HG03575 (cell line): ENCODE results near the gene KCNH8.

Experiments used
- ATAC-seq: cut with Tn5 transposase; IDR thresholded peaks from one replicate; pipeline ENCODE4 v1.9.1; 2021; ENCODE audit not compliant: unreplicated experiment, insufficient number of reproducible peaks, low FRiP score; ENCODE audit errors: extremely low read depth

Gene KCNH8

DNA sequence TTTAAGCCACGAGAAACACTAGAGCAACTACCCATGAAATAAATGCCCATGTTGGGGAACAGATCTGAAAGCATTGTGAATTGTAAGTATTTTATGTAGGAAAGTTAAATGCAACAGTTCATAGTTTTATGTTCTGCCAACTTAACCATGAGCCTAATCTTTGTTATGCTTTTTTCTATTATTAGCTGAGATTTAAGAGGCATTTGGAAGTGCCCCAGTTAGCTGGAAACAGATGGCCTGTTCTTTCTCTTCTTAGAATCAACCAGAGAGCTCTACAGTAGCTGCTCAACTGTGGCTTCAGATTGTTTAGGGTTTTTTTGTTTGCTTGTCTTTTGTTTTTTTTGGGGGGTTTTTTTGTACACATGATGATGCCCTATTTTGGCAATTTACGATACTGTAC lies 284.4 kb downstream of the KCNH8 start:
- no peak for ATAC-seq

DNA sequence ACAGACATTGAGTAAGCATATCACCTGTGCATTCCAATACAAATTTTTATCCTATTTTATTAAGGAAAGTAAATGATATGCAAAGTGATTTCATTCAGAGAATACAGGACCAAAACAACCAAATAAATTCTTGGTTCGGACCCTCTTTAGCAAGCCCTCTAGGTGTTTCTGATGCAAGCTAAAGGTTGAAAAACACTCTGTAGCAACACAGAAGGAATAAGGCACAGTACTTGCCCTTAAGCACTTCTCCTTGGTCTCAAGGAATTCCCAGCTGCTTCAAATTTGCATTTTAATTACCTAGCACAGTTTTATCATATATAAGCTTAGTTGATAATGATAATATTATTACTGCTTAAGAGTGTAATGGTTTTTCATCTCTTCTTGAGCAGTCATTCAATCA lies 288.4 kb downstream of the KCNH8 start:
- no peak for ATAC-seq

DNA sequence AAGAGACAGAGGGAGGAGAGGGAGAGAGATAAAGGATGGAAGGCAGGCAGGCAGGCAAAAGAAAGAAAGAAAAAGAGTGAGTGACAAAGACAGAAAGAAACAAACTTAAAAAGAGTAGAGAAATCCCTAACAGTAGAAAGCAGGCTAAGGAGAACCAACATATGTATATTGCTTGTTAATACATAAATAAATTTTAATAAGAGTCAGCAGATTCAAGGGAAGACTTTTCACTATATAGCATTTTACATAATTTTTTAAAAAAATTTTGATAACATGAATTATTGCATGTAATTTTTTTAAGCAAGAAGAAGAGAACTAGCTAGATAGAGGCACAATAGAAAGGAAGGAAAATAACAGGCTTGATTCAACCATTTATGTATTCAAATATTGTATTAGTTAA lies 291.6 kb downstream of the KCNH8 start:
- ATAC-seq, result no peak

DNA sequence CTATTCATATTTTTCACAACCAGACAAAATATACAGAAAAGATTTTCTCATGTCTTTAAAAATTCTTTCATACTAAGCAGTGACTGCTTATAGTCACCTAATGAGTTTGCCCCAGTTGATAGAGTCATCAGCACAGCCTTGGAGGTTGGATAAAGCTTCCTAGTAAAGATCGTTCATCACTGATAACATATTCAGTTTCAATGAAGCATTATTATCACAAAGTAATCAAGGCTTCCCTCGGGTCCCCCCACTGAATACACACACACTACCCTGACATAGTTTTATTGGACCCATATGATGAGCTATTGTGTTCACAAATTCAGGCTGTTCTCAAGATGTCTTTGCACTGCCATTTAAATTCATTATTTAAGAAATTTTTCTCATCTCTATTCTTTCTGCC lies 297.8 kb downstream of the KCNH8 start:
- no peak for ATAC-seq

DNA sequence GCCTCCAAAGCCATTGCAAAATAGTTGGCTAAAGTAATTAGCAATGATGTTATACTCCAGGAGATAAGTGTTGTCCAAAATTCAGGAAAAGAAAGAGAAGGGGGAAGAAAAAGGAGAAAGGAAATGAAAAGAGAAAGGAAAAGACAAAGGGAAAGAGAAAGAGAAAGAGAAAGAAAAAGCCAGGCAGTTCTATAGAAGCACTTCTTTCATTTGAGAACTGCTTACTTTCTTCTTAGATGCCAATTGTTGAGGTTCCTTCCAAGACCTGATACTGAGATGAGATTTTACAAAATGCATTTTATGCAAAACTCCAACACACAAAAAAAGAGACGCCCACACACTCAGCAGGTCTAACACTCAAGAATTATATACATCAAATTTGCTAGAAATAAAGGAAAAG lies 298.4 kb downstream of the KCNH8 start:
- ATAC-seq, result no peak

DNA sequence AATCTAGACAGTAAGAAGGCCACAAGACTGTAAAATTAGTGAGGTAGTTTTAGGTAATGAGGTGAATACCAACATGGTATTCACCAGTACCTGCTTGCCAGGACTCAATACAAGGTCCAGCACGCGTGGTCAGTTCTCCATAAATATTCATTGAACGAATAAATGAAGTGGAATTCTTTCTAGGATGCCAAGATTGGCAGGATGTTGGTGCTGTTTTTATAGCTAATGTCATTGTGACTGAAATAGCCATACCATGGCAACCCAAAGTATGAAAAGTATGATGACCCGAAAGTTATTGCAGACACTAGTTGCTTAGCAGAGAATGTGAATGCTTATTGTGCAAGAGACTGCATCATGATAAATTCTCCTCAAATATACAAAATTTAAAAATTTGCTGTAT lies 307.2 kb downstream of the KCNH8 start:
- ATAC-seq, result no peak

DNA sequence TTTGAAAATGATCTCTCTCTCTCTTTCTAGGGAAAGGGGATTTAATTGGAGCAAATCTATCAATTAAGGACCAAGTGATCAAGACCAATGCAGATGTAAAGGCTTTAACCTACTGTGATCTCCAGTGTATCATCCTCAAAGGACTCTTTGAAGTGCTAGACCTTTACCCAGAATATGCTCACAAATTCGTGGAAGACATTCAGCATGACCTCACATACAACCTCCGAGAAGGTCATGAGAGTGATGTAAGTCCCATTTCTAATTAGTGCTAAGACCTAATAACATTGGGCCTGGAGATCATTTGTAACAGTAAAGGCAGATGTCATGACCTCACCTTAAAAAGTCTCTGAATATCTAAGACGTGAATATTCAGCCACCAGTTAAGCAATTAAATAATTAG lies 308.4 kb downstream of the KCNH8 start:
- no peak for ATAC-seq

DNA sequence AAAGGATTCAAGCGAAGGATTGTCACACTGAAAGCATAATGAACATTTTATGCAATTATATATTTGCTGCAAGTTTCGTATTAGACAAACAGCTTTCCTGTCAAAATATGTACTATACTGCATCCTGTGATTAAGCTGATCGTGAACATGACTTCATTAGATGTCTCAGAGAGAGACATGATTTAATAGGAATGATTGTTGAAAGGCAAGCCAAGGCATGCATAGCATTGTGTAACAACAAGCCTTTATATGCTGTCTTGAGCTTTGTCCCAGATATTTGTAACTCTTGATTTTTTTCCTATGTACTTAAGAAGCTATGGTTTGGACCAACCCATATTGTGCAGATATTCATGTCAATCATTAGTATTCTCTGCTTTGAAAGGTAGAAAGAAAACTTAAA lies 309.1 kb downstream of the KCNH8 start:
- ATAC-seq, result no peak

DNA sequence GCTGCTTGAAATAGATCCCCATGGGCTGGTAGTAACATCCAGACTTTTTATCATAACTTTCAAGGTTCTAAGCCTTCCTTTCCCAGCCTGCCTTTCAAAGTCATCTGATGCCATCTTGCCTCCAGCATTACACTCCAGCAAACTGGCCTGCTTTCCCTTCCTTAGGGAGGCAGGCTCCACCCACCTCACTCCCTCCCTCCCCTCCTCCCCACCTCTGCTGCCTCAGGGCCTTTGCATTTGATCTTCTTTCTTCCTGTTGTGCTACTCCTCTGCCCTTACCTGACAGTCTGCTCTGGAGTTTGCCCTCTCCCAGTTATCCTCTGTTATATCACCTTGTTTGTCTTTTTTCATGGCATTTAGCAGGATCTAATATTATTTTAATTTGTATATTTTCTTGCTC lies 319.5 kb downstream of the KCNH8 start:
- no peak for ATAC-seq

DNA sequence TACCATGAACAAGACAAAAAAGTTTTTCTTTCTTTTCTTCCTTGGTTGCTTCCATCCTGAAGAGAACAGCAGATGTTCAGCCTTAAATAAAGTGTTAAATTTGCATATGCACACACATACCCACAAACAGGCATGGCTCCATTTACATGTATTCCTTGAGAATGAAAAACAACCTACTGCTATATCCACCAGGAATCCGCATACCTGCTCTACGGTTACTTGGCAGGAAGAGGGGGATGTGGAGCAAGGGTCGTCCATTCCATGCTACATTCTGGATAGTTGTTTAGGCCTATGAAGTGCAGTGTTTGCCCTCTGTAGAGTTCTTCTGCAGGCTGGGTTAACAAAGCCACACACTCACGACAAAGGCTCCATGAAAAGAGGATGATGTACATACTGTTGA lies 322.8 kb downstream of the KCNH8 start:
- ATAC-seq, result no peak

DNA sequence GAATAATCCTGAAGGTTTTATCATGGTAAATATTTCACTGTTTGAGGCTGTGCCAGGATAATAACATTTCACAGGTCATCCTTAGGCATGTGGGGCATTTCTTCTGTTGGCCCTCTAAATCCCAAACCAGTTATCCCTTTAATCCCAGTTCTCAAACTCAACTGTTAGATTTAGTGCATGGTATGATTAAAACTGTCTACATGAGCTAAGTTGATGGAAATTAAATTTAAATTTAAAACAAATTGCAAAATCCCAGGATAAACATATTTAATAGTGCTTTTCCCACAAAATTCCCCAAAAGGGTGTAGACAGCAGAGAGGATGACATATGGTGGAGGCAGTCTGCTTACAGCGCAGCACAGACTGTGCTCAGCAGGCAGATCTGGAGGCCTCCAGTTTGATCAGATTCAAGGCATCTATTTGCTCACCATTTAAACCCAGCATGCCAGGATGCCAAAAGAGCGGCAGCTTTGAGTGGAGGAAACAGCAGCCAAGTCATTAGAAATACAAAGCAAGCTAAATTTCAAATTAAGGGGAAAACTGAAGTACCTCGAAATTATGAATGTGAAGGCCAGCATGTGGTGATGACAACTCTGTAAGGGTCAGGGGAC lies 325.8 kb downstream of the KCNH8 start:
- ATAC-seq, result no peak

DNA sequence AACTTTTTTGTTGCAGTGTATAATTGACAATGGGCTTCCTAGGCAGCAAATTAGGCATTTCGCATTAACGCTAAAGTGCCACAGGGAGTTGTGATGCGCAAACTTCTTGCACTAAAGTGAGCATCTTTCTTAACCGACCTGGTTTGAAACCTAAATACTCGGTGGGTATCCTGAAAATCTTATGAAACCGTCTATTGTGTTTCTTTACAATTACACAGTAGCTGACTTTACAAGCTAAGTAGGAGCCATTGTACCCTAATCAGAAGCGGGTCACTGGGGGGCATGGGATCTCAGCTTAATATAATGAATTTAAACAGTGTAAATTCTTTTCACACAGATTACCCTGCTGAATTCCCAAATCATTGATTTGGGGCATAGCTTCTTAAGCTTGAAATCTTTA lies 328.0 kb downstream of the KCNH8 start:
- ATAC-seq, result no peak

DNA sequence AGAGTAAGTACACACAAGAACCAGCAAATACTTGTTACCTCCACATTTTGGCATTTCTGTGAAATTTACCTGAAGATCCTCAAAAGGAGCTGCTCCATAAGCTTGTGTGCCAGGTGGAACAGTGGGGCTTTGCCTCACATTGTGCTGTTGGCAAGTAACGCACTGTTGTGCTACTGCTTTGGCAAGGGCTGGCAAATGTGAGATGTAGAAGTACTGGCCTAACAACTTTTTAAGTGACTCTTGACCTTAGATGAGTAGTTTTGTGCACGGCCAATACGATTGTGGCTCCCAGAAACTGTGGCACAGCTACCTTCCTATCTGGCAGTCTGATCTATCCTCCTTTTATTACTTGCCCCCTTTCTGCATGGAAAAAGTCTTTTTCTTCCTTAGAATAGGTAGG lies 337.0 kb downstream of the KCNH8 start:
- no peak for ATAC-seq

DNA sequence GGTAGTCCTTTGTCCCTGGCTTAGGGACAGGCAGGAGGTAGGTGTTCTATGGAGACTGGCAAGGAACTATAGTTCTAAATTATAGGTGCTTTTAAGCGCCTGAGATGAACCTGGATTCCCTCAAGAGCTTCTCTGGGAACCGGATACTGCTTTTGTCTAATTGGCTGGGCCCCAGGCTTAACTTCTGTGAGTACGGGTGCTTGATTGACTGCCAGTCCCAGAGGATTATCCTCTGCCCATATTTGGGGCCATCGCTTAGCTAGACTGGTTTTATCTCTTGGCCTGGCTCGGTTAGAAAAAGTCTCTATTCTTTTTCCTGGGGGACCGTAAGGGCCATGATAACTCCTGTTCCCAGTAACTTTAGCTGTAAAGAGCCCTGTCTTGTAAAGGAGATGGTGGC lies 339.1 kb downstream of the KCNH8 start:
- no peak for ATAC-seq

DNA sequence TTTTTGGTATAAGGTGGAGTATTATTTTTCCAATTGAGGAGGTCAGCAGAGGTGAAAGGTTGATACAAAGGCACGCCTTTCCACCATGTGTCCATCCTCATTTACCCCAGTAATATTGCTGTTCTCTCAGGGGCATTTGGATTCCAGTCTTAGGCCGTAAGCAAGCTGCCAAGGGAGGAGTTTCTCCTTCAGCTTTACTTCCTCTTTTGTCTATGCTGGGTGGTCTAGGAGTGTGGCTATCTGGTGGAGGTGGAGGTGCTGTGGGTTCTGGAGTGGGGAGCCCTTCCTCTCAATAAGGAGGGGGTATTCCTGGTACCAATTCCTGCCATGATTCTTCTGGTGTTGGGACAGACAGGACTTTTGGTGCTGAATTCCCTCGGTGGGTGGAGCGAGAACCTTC lies 340.6 kb downstream of the KCNH8 start:
- ATAC-seq, result no peak

DNA sequence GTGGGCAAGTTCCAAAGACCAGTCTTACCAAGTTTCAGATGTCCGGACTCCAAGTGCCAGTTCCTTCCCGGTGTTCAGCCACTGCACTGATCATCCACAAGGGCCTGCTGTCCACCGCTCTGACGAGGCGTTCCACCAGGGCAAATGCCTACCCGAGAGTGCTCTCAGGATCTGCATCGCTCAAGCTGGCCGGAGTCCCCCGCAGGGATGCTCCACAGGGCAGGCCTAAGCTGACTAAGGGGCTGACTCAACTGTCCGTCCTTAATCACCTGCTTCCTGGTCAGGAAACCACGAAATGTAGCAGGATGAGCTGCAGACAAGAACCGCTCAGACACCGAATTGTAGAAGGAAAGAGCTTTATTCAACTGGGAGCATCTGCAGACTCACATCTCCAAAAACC lies 341.6 kb downstream of the KCNH8 start:
- no peak for ATAC-seq

DNA sequence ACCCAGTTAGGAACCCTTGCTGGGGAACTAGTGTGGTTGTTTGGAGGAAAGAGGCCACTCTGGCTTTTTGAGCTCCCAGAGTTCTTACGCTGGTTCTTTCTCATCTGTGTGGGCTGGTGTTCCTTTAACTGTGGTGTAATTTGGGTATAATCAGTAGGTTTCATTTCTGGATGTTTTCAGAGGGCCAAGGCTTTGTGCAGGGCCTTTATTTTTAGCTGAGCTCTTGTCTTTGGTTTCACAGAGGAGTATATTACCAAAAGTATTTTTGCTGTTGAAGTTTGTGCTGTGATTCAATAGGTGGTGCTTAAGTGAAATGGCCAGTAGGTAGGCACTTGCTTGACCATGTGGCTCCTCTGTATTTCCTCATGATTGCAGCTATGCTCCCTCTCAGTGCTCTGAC lies 357.9 kb downstream of the KCNH8 start:
- ATAC-seq, result no peak

DNA sequence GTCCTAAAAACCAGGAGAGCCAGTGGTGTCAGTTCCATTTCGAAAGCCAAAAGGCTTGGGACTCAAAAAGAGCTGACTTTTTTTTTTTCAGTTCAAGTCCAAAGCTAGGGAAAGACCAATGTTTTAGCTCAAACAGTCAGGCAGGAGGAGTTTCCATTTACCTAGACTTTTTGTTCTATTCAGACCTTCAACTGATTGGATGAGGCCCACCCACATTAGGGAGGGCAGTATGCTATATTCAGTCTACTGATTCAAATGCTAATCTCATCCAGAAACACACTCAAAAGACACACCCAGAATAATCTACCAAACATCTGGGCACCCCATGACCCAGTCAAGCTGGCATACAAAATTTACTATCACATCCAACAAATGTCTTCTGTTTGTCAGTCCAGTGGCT lies 374.0 kb downstream of the KCNH8 start:
- ATAC-seq, result no peak

DNA sequence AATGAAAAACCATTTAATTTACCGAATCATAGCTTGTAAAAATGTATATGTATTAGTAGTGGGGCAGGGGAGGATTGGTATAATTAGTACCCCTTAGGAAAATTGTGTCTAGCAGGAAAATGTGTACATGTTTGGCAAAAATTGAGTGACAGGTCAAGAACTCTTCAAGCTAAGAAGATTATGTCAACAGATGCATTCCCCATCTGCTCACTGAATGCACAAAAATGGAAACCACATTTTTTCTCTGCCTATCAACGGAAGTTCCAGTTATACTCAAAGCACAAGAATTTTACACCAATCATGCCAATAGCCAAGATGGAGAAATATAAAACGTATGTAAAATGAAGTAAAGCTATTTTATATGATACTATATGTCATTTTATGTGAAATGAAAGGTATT lies 377.8 kb downstream of the KCNH8 start:
- ATAC-seq, result no peak

DNA sequence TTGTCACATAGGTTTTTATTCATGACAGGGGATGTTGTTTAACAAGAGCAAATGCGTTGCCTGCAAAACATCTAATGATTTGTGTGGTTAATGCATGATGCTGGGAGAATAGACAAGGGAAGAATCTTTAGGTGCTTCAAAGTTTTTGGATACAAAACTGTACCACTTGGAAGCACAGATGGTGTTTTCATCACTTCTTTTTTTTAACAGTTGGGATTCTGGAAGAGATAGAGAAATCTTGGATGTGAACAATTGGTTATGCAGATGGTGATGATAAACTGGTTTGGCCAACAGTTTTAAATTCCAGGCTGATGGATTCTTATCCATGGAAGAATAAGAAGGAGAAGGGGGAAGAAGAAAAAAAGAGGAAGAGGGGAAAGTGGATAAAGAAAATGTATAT lies 379.4 kb downstream of the KCNH8 start:
- no peak for ATAC-seq

DNA sequence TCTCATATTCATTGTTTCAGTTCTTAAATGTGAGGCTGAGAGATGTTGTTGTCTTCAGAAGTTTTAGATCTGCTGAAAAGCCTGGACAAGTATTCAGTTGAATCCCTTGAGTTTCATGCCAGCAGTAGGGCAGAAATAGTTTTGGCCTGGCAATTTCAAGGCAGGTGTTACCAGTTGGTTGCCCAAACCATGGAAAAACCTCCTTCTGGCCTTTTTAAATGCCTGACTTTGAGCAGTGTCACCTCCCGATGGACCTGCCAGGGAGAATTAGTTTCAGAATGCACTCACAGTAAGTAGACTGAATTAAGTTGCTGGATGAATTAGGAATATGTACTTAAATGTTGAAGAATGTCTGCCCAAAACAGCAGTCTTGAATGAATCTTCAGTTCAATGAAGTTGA lies 383.1 kb downstream of the KCNH8 start:
- no peak for ATAC-seq
